Suprapubic skin (tissue), 4 donors: ENCODE data around the gene SPOP.

ENCODE experiments used
- EP300 ChIP-seq: sonication (generic); formaldehyde crosslinking; IDR thresholded peaks from one replicate; pipeline ENCODE4 v1.6.1; 2017; ENCODE audit warnings: antibody characterized with exemption
- POLR2AphosphoS5 ChIP-seq, 3 donors: sonication (generic); formaldehyde crosslinking; IDR thresholded peaks; one replicate each; pipeline ENCODE4 v1.6.1; 2017; ENCODE audit warnings: antibody characterized with exemption in 3 of 3

DNA sequence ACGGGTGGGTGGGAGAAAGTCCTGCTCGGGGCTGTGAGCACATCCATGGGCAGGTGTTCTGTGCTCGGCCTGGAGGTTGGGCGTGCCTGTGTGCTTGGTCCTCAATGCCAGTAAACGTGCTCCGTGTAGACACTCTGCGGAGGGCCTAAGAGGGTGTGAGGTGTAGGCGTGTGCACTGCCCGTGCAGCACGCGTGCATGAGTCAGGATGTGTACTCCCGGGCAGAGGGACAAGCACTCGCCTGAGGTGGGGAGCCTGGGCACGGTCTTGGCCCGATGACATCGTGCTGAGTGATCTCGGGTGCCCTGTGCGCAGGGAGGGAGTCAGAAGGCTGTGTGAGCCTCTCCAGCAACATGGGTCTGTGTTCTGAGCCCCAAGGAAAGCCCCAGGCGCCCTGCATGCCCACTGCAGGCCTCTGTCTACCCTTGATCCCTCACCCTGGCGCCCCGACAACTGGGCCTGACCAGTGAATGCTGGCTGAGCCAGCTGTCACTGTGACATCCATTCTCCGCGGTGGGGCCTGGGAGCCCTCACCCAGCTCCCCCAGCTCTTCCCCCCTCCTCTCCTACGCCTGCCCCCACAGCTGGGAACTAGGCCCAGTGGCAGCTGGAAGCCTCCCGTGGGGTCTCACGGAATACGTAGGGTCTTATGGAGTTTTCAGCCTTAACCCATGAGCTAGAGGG, 125.7 kb downstream of the SPOP start:
- TF ChIP-seq EP300 (no peak), POLR2AphosphoS5 (IDR thresholded peaks at IDR 0.05) (no peak)
